ENCODE results near the gene ZNF148.

DNA sequence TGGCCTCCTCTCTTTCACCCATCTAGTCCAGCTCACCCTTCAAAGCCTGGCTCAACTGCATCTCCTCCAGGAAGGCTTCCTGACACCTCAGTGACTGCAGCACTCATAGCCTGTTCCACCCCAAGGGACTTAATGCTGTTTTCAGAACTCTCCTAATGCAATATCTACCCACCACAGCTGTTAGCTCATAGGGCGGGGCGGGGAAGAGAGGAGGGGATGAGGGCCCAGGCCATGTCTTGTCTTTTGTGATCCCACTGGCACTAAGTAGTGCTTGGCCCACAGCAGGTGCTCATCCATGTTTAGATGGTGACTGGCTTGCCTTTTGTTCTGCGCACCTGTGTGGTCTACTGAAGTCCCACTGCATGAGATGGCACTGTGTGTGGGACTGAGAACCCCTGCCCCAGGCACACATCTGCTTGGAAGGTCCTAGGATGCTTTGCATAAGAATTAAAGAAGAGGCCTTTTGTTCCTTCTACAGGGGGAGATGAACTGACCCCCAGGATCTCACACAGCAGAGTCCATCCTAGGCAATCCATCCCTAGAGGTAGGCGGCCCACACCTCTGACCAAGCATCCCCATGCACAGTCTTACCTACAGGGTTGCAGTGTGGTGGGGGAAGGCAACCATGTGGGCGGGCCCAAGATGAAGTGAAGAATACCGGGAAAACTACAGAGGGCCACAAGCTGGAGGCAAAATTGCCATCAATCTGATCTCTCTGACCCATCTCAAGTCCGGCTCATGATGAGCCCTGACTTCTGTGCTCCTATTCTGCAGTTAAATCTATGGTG, 185.6 kb downstream of the ZNF148 start:
- TF ChIP-seq, protein P1, sequence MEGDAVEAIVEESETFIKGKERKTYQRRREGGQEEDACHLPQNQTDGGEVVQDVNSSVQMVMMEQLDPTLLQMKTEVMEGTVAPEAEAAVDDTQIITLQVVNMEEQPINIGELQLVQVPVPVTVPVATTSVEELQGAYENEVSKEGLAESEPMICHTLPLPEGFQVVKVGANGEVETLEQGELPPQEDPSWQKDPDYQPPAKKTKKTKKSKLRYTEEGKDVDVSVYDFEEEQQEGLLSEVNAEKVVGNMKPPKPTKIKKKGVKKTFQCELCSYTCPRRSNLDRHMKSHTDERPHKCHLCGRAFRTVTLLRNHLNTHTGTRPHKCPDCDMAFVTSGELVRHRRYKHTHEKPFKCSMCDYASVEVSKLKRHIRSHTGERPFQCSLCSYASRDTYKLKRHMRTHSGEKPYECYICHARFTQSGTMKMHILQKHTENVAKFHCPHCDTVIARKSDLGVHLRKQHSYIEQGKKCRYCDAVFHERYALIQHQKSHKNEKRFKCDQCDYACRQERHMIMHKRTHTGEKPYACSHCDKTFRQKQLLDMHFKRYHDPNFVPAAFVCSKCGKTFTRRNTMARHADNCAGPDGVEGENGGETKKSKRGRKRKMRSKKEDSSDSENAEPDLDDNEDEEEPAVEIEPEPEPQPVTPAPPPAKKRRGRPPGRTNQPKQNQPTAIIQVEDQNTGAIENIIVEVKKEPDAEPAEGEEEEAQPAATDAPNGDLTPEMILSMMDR (IDR thresholded peaks at IDR 0.05): no peak
- TF ChIP-seq HDAC2 (IDR thresholded peaks at IDR 0.05) (no peak), FOSL2 (IDR thresholded peaks at IDR 0.05) (no peak), FOSL2 (CRISPR knock-in tag; IDR thresholded peaks at IDR 0.05) (no peak), RFX5 (IDR thresholded peaks at IDR 0.05) (no peak), CEBPB (IDR thresholded peaks at IDR 0.05) (no peak), POLR2A (IDR thresholded peaks at IDR 0.05; ENCODE audit: low read length) (no peak), ZFP36 (IDR thresholded peaks at IDR 0.05; ENCODE audit: borderline replicate concordance, partially characterized antibody) (no peak), RARB (CRISPR knock-in tag; IDR thresholded peaks at IDR 0.05) (no peak), HOXA7 (CRISPR knock-in tag; IDR thresholded peaks at IDR 0.05) (no peak), PHF8 (IDR thresholded peaks at IDR 0.05; ENCODE audit: borderline replicate concordance, low read depth) (no peak), SMC3 (IDR thresholded peaks at IDR 0.05) (no peak), RAD21 (conservative IDR thresholded peaks at IDR 0.05 in 1 of 2, IDR thresholded peaks at IDR 0.05 in 1 of 2) (no peak), CBX8 (IDR thresholded peaks at IDR 0.05) (no peak)
